Spleen (tissue), 11 donors: ENCODE results near the gene SIGLEC9. TPM values are rescaled to one million over a fixed set of nuclear protein-coding genes. Genes with fewer than 3 reads are reported as not detected.

Experiments
- DNase-seq: peaks from one replicate; pipeline ENCODE4 v3.0.0-alpha.2; 2020
- H3K27ac ChIP-seq, 8 donors: fragments of 200-600 bp; sonication (generic) in 7 of 8; 1 replicate in 4 of 8; 2 replicates in 4 of 8; pipeline versions ENCODE4 v1.5.0 to v1.8.0; 2016 to 2021; ENCODE audit warnings: inconsistent platforms in 4 of 8, mild to moderate bottlenecking in 4 of 8, moderate library complexity in 1 of 8
- H3K27me3 ChIP-seq, 7 donors: fragments of 200-600 bp; sonication (generic) in 6 of 7; replicated peaks in 1 of 7; 1 replicate in 4 of 7; 2 replicates in 3 of 7; pipeline versions ENCODE4 v1.5.0 to v1.8.0; 2016 to 2021; ENCODE audit warnings: inconsistent platforms in 3 of 7, mild to moderate bottlenecking in 1 of 7
- H3K36me3 ChIP-seq, 6 donors: fragments of 200-600 bp; sonication (generic) in 5 of 6; 1 replicate in 4 of 6; 2 replicates in 2 of 6; pipeline versions ENCODE4 v1.5.0 to v1.8.0; 2016 to 2021; ENCODE audit warnings: inconsistent platforms in 2 of 6
- H3K4me1 ChIP-seq, 6 donors: fragments of 200-600 bp; sonication (generic) in 5 of 6; 1 replicate in 3 of 6; 2 replicates in 3 of 6; pipeline versions ENCODE4 v1.5.0 to v1.8.0; 2016 to 2021; ENCODE audit warnings: inconsistent platforms in 3 of 6
- H3K4me3 ChIP-seq, 8 donors: fragments of 200-600 bp; sonication (generic) in 7 of 8; 1 replicate in 4 of 8; 2 replicates in 4 of 8; pipeline versions ENCODE4 v1.5.0 to v1.8.0; 2016 to 2021; ENCODE audit warnings: inconsistent platforms in 4 of 8, mild to moderate bottlenecking in 4 of 8, moderate library complexity in 2 of 8
- H3K9me3 ChIP-seq, 8 donors: fragments of 200-600 bp; sonication (generic) in 7 of 8; 1 replicate in 4 of 8; 2 replicates in 4 of 8; pipeline versions ENCODE4 v1.5.0 to v1.8.0; 2016 to 2021; ENCODE audit warnings: inconsistent platforms in 4 of 8
- POLR2A ChIP-seq, 3 donors: fragments of 450-650 bp; IDR thresholded peaks; one replicate each; pipeline ENCODE4 v1.5.1; 2017; ENCODE audit warnings: antibody characterized with exemption in 3 of 3, mild to moderate bottlenecking in 1 of 3
- POLR2AphosphoS5 ChIP-seq, 3 donors: sonication (generic); formaldehyde crosslinking; IDR thresholded peaks; one replicate each; pipeline ENCODE4 v1.5.1; 2017; ENCODE audit warnings: antibody characterized with exemption in 3 of 3
- WGBS, 5 donors: extraction: QIAGEN DNeasy Blood & Tissue Kit in 3 of 5; methylation state at CpG; one replicate each; pipeline versions ENCODE4 v1.1.5 to v1.1.7; 2013 to 2018; 5-methylcytosine and 5-hydroxymethylcytosine counted together
- intact Hi-C: fragments of 100-400 bp; cut with DNase I; formaldehyde crosslinking; loops from one replicate; pipeline ENCODE4 v1.15.0; 2023; ENCODE audit warnings: low total_unique reads
- polyA plus RNA-seq, 3 donors: library from polyadenylated mRNA; stranded (reverse); fragments of 200-250 nt; gene quantifications; one replicate each; pipeline ENCODE4 v1.2.1, GENCODE V29; 2013
- total RNA-seq, 7 donors: library from RNA; depleted of rRNA in 3 of 7; stranded (reverse); fragments of >200 nt in 3 of 7; fragmentation: NEBNext Ultra II Directional in 4 of 7; extraction: Animal tissue kit (Norgen Biotek cat#: 25700) in 4 of 7; gene quantifications; one replicate each; pipeline versions ENCODE4 v1.1.0 to v1.2.1, GENCODE V29; 2016 to 2021
- TF ChIP-seq, protein P1 (sequence below), 11 experiments: fragments of 200-600 bp in 7 of 11; fragments of 450-650 bp in 4 of 11; sonication (generic) in 4 of 11; IDR thresholded peaks in 8 of 11; conservative IDR thresholded peaks in 3 of 11; 1 replicate in 7 of 11; 2 replicates in 4 of 11; pipeline versions ENCODE4 v1.4.0 to v1.8.0; 2016 to 2021; ENCODE audit warnings: antibody characterized with exemption in 11 of 11, inconsistent platforms in 4 of 11, mild to moderate bottlenecking in 1 of 11
- donor health status: healthy with polysubstance abuse.
- donor health status: DM: no; HTN: no; CAD: no; lungs with moderate emphysema.
- donor health status: DM: no; HTN: no; CAD: no.
- donor health status: Bipolar disorder and iron deficiency.
- donor health status: healthy.
- donor health status: DM: no; HTN: no; CAD: no.
- donor health status: DM: yes; HTN: yes; CAD: no.

SIGLEC9 gene
- total and polyA plus RNA-seq, 10 donors, result 4.6 to 81.3 (median 37.8) TPM

DNA sequence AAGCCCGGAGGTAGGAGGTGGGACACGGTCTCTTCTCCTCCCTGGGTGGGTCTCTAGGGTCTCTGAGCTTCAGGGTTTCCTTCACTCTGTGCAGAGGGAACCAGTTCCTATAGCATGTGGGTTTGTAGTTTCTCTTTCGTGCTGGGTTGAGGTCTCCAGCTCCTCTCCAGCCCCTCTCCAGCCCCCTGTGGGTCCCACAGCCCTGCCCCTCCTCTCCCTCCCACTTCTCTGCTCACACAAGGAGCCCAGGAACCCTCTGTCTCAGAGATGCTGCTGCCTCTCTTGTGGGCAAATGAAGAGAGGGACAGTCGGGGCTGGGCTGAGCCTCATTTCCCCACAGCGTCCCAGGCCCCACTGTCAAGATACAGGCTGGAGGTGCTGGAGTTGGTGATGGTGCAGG, 18.8 kb downstream of the SIGLEC9 start:
- Histone ChIP-seq H3K27ac (peak overlapping the region in 5 of 8 donors; percentile 36 to 95 (median 91)), H3K36me3 (peaks cover 0 to 9% (median 0%) of the 10 kb centered on the region in 6 donors), H3K4me1 (peaks cover 0 to 95% (median 17%) of the 10 kb centered on the region in 6 donors), H3K4me3 (peak overlapping the region in 5 of 8 donors; percentile 0 to 53 (median 10)), H3K9me3 (no peaks in the 10 kb centered on the region), H3K27me3 (peaks cover 0 to 31% (median 0%) of the 10 kb centered on the region in 7 donors)
- TF ChIP-seq POLR2A (IDR thresholded peaks at IDR 0.05) (no peak), POLR2AphosphoS5 (IDR thresholded peaks at IDR 0.05) (no peak)
- TF ChIP-seq, protein P1, sequence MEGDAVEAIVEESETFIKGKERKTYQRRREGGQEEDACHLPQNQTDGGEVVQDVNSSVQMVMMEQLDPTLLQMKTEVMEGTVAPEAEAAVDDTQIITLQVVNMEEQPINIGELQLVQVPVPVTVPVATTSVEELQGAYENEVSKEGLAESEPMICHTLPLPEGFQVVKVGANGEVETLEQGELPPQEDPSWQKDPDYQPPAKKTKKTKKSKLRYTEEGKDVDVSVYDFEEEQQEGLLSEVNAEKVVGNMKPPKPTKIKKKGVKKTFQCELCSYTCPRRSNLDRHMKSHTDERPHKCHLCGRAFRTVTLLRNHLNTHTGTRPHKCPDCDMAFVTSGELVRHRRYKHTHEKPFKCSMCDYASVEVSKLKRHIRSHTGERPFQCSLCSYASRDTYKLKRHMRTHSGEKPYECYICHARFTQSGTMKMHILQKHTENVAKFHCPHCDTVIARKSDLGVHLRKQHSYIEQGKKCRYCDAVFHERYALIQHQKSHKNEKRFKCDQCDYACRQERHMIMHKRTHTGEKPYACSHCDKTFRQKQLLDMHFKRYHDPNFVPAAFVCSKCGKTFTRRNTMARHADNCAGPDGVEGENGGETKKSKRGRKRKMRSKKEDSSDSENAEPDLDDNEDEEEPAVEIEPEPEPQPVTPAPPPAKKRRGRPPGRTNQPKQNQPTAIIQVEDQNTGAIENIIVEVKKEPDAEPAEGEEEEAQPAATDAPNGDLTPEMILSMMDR (IDR thresholded peaks at IDR 0.05 in 8 of 11, conservative IDR thresholded peaks at IDR 0.05 in 3 of 11), result no peak
- WGBS, 5 donors, result 75 to 86% (median 78%) methylated on average over 3 to 5 of the region's 5 CpGs
- intact Hi-C loops, result no loop called here
- DNase-seq, result no peak

DNA sequence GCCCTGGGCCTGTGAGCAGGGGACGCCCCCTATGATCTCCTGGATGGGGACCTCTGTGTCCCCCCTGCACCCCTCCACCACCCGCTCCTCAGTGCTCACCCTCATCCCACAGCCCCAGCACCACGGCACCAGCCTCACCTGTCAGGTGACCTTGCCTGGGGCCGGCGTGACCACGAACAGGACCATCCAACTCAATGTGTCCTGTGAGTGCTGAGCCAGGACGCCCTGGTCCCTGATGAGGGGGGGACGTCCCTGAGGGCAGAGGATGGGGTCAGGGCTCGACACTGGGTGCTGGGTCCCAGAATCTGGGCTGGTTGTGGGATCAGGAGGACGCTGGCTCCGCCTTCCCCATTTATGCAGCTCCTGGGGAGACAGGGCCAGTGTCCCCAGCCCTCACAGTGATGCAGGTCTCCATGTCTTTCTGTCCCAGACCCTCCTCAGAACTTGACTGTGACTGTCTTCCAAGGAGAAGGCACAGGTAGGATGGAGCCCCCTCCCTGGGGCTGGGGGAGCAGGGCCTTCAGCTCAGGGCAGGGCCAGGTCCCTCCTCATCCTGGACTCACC, 19.9 kb downstream of the SIGLEC9 start:
- intact Hi-C loops, result no loop called here
- peak overlapping the region in 3 of 8 donors; percentile 91 to 95 (median 92) for H3K27ac ChIP-seq
- peaks cover 0 to 9% (median 0%) of the 10 kb centered on the region in 6 donors for H3K36me3 ChIP-seq
- TF ChIP-seq, protein P1 (IDR thresholded peaks at IDR 0.05 in 8 of 11, conservative IDR thresholded peaks at IDR 0.05 in 3 of 11), result no peak
- no peak for TF ChIP-seq POLR2AphosphoS5 (IDR thresholded peaks at IDR 0.05)
- no peak for TF ChIP-seq POLR2A (IDR thresholded peaks at IDR 0.05)
- DNase-seq, result no peak
- WGBS, 5 donors, result 78 to 95% (median 88%) methylated on average over 9 to 11 of the region's 11 CpGs
- H3K9me3 ChIP-seq, result no peaks in the 10 kb centered on the region
- peaks cover 0 to 95% (median 17%) of the 10 kb centered on the region in 6 donors for H3K4me1 ChIP-seq
- H3K27me3 ChIP-seq, result peaks cover 0 to 29% (median 0%) of the 10 kb centered on the region in 7 donors
- H3K4me3 ChIP-seq, result peak overlapping the region in 2 of 8 donors; percentile 23 to 53

DNA sequence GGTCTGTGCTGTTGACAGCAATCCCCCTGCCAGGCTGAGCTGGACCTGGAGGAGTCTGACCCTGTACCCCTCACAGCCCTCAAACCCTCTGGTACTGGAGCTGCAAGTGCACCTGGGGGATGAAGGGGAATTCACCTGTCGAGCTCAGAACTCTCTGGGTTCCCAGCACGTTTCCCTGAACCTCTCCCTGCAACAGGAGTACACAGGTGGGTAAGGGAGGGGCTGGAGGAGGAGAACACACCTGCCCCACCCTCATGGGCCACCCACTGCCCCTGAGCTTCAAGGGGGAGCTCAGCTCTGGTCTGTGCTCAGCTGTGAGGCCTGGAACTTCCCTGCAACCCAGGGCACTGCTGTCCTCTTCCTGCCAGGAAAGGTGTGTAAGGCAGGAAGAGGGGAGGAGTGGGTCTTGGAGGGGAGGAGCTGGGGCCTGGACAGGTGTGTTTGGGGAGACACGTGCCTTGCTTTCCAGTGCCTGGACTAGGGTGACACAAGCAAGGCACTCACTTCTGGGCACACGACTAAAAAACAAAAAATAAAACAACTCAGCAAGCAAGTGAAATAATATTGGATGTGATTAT, 21.3 kb downstream of the SIGLEC9 start:
- Histone ChIP-seq H3K36me3 (peaks cover 0 to 9% (median 0%) of the 10 kb centered on the region in 6 donors), H3K9me3 (no peaks in the 10 kb centered on the region), H3K4me1 (peaks cover 0 to 83% (median 12%) of the 10 kb centered on the region in 6 donors), H3K27ac (peak overlapping the region in 1 of 8 donors; percentile 3), H3K4me3 (no peak overlapping the region), H3K27me3 (peaks cover 0 to 29% (median 0%) of the 10 kb centered on the region in 7 donors)
- WGBS, 5 donors, result 61 to 86% (median 82%) methylated on average over 4 of the region's 4 CpGs
- intact Hi-C loops, result no loop called here
- no peak for TF ChIP-seq POLR2AphosphoS5 (IDR thresholded peaks at IDR 0.05)
- no peak for TF ChIP-seq POLR2A (IDR thresholded peaks at IDR 0.05)
- TF ChIP-seq, protein P1 (IDR thresholded peaks at IDR 0.05 in 8 of 11, conservative IDR thresholded peaks at IDR 0.05 in 3 of 11), result no peak
- DNase-seq, result no peak

DNA sequence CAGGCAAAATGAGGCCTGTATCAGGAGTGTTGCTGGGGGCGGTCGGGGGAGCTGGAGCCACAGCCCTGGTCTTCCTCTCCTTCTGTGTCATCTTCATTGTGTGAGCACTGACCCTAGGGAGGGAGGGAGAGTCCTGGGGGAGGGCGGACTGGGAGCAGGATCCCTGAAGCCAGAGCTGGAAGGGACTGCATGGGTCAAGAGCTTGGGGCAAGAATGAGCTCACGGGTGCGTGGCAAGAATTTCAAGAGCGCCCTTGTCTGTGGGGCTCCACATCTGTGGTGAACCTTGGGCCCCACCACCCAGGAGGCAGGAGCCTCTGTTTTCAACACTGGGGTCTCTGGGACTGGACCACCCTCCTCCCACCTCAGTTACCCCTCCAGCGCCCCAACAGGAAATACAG, 22.0 kb downstream of the SIGLEC9 start:
- Histone ChIP-seq H3K9me3 (no peaks in the 10 kb centered on the region), H3K4me1 (peaks cover 0 to 75% (median 8%) of the 10 kb centered on the region in 6 donors), H3K4me3 (no peak overlapping the region), H3K27ac (peak overlapping the region in 1 of 8 donors; percentile 68), H3K36me3 (peaks cover 0 to 9% (median 0%) of the 10 kb centered on the region in 6 donors), H3K27me3 (peaks cover 0 to 35% (median 0%) of the 10 kb centered on the region in 7 donors)
- TF ChIP-seq POLR2AphosphoS5 (IDR thresholded peaks at IDR 0.05), result no peak
- TF ChIP-seq, protein P1 (IDR thresholded peaks at IDR 0.05 in 8 of 11, conservative IDR thresholded peaks at IDR 0.05 in 3 of 11), result no peak
- no peak for TF ChIP-seq POLR2A (IDR thresholded peaks at IDR 0.05)
- WGBS, 5 donors, result 79 to 92% (median 89%) methylated on average over 7 of the region's 7 CpGs
- no peak for DNase-seq
- intact Hi-C loops, result no loop called here
